Effector memory CD8-positive, alpha-beta T cell (primary cell): ENCODE measurements around the gene L3MBTL3.
"Not testable (repeated sequence)": the region's sequence is repeated elsewhere in the genome, so short reads cannot be mapped to it uniquely, and the experiment has no call there.

ENCODE experiments used
- ATAC-seq: fragments of 150-1000 bp; cut with Tn5 transposase; replicated peaks from 2 replicates; pipeline ENCODE4 v1.10.0; 2021; ENCODE audit warnings: mild to moderate bottlenecking, moderate library complexity
- DNase-seq, 3 experiments: peaks; one replicate each; pipeline ENCODE4 v3.0.0; 2021
- H3K27ac Mint-ChIP-seq, 2 donors: one replicate each; pipeline ENCODE4 v1.8.0; 2022; ENCODE audit warnings: mild to moderate bottlenecking in 2 of 2, mixed read lengths in 2 of 2, moderate library complexity in 2 of 2
- H3K27me3 Mint-ChIP-seq, 2 donors: one replicate each; pipeline ENCODE4 v1.8.0; 2022; ENCODE audit warnings: mixed read lengths in 2 of 2
- H3K36me3 Mint-ChIP-seq: one replicate; pipeline ENCODE4 v1.8.0; 2022; ENCODE audit warnings: mild to moderate bottlenecking, moderate library complexity, mixed read lengths; ENCODE audit not compliant: insufficient read depth
- H3K4me1 Mint-ChIP-seq, 2 donors: one replicate each; pipeline ENCODE4 v1.8.0; 2022; ENCODE audit warnings: low read depth in 2 of 2, mixed read lengths in 2 of 2
- H3K4me3 Mint-ChIP-seq, 2 donors: one replicate each; pipeline ENCODE4 v1.8.0; 2022; ENCODE audit warnings: mild to moderate bottlenecking in 2 of 2, mixed read lengths in 2 of 2, moderate library complexity in 2 of 2
- H3K9me3 Mint-ChIP-seq, 2 donors: one replicate each; pipeline ENCODE4 v1.8.0; 2022; ENCODE audit warnings: mixed read lengths in 2 of 2

The L3MBTL3 gene

DNA sequence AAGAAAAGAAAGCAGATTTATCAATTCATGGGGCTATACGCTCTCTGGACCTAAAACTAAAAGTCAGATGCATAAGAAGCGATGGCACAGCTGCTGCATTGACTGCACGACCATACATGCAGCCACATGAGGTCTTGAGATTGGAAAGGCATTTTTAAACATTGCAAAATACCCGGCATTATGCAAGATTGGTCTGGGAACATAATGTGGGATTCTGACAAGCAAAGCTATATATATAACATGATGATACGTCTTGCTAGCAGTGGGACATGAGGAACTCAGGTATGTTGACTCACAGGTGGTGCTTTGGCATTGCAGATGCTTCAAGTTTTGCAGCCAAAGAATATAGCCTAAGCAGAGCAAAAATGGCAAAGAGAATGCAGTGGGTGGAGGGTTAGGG is 149.3 kb downstream of the L3MBTL3 start:
- DNase-seq = no peak

DNA sequence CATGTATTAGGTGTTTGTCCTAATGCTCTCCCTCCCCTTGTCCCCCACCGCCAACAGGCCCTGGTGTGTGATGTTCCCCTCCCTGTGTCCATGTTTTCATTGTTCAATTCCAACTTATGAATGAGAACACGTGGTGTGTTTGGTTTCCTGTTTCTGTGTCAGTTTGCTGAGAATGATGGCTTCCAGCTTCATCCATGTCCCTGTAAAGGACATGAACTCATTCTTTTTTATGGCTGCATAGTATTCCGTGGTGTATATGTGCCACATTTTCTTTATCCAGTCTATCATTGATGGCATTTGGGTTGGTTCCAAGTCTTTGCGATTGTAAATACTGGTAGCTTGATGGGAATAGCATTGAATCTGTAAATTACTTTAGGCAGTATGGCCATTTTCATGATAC is 151.8 kb downstream of the L3MBTL3 start:
- H3K27ac Mint-ChIP-seq = peak overlapping the region; percentile 65 to 70

More for the DNA sequence above, 149.3 kb downstream of the L3MBTL3 start:
- Mint-ChIP-seq H3K4me3 (no peak overlapping the region), H3K27me3 (no peaks in the 10 kb centered on the region), H3K4me1 (peaks cover 30 to 75% of the 10 kb centered on the region in 2 donors), H3K36me3 (peaks cover 39% of the 10 kb centered on the region), H3K9me3 (peaks cover 6 to 12% of the 10 kb centered on the region in 2 donors), H3K27ac (peak overlapping the region; percentile 92 to 95)
- ATAC-seq = no peak

GRCh38 chr6:130173377-130174004 is 155.1 kb downstream of the L3MBTL3 start:
- DNase-seq, H3K4me3 Mint-ChIP-seq, H3K27me3 Mint-ChIP-seq, ATAC-seq: not testable (repeated sequence)
- H3K27ac Mint-ChIP-seq = peak overlapping the region; percentile 38 to 85
- peaks cover 9 to 17% of the 10 kb centered on the region in 2 donors for H3K9me3 Mint-ChIP-seq
- peaks cover 50% of the 10 kb centered on the region for H3K36me3 Mint-ChIP-seq
- peaks cover 10 to 59% of the 10 kb centered on the region in 2 donors for H3K4me1 Mint-ChIP-seq

More for the DNA sequence above, 151.8 kb downstream of the L3MBTL3 start:
- DNase-seq, ATAC-seq, H3K27me3 Mint-ChIP-seq, H3K4me3 Mint-ChIP-seq: not testable (repeated sequence)
- Mint-ChIP-seq H3K36me3 (peaks cover 41% of the 10 kb centered on the region), H3K9me3 (peaks cover 9 to 17% of the 10 kb centered on the region in 2 donors), H3K4me1 (peaks cover 21 to 70% of the 10 kb centered on the region in 2 donors)

DNA sequence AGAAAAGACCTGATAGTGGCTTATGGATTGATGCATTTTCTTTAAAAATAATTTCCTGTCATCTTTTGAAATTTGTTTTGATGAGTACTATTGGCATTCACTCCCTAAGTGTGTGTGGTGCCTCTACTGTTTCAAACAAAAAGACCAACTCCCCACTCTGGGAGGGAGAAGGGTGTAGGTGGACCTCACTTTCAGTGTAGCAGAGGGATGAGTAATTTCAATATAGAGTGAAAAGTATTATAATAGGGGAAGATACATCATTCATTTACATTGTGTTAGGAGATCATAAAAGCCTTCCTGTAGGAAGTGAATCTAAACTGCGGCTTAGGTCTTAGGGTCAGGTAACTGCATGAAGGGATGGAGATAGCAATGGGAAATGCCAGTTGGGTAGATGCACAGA is 158.0 kb downstream of the L3MBTL3 start:
- DNase-seq = no peak
- Mint-ChIP-seq H3K27me3 (no peaks in the 10 kb centered on the region), H3K4me3 (no peak overlapping the region), H3K9me3 (peaks cover 7 to 8% of the 10 kb centered on the region in 2 donors), H3K4me1 (peaks cover 8 to 37% of the 10 kb centered on the region in 2 donors), H3K27ac (peak overlapping the region in 1 of 2 donors; percentile 11), H3K36me3 (peaks cover 72% of the 10 kb centered on the region)
- ATAC-seq = no peak

DNA sequence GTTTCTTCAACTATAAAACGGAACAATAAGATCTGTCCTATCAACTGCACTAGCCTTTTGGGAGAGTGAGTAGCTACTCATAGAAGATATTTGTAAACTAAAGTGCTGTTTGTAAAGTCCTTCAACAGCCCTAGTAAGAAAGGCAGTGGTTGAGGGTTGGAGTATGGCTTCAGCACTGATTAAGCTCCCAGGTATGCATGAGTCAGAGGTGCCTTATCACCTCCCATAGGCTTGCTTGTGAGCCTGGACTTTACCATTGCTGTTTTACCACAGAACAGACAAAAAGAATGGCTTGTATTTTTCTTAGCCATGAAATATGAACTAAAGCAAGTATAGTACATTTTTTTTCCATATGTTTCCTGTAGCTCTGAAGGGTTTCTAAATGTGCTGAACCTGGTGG is 160.3 kb downstream of the L3MBTL3 start:
- DNase-seq (no peak), ATAC-seq (no peak)
- H3K9me3 Mint-ChIP-seq = no peaks in the 10 kb centered on the region
- H3K27ac Mint-ChIP-seq = peak overlapping the region in 1 of 2 donors; percentile 44
- H3K36me3 Mint-ChIP-seq = peaks cover 80% of the 10 kb centered on the region
- H3K27me3 Mint-ChIP-seq = no peaks in the 10 kb centered on the region
- no peak overlapping the region for H3K4me3 Mint-ChIP-seq
- H3K4me1 Mint-ChIP-seq = peaks cover 11 to 37% of the 10 kb centered on the region in 2 donors

DNA sequence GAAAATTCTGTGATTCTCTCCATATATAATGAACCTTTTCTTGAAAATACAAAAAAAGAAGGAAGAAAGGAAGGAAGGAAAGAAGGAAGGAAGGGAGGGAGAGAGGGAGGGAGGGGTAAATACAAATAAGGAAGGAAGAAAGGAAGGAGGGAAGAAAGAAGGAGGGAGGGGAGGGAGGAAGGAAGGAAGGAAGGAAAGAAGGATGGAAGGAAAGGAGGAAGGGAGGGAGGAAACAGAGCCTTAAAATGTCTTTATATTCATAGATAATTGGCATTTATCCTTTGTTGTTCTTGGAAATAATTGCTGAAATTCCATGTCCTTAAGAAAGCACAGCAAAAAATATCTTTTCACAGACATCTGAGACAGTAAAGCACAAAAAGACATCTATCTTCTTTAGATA is 164.1 kb downstream of the L3MBTL3 start:
- no peak for ATAC-seq
- H3K27me3 Mint-ChIP-seq = no peaks in the 10 kb centered on the region
- H3K9me3 Mint-ChIP-seq = no peaks in the 10 kb centered on the region
- peaks cover 74% of the 10 kb centered on the region for H3K36me3 Mint-ChIP-seq
- H3K27ac Mint-ChIP-seq = peak overlapping the region; percentile 33 to 80
- peaks cover 12 to 59% of the 10 kb centered on the region in 2 donors for H3K4me1 Mint-ChIP-seq
- H3K4me3 Mint-ChIP-seq = peak overlapping the region; percentile 39 to 44
- no peak for DNase-seq

GRCh38 chr6:130183271-130184222 is 165.2 kb downstream of the L3MBTL3 start:
- DNase-seq = peak; percentile 43 to 50 (median 50)
- peak overlapping the region; percentile 39 to 49 for H3K4me3 Mint-ChIP-seq
- H3K27ac Mint-ChIP-seq = peak overlapping the region; percentile 33 to 80
- peaks cover 64% of the 10 kb centered on the region for H3K36me3 Mint-ChIP-seq
- no peaks in the 10 kb centered on the region for H3K27me3 Mint-ChIP-seq
- peak; percentile 96 for ATAC-seq
- no peaks in the 10 kb centered on the region for H3K9me3 Mint-ChIP-seq
- peaks cover 15 to 56% of the 10 kb centered on the region in 2 donors for H3K4me1 Mint-ChIP-seq

- DNase-seq = no peak
- Mint-ChIP-seq H3K4me1 (peaks cover 25 to 76% of the 10 kb centered on the region in 2 donors), H3K4me3 (peak overlapping the region in 1 of 2 donors; percentile 11), H3K36me3 (peaks cover 60% of the 10 kb centered on the region), H3K9me3 (no peaks in the 10 kb centered on the region), H3K27me3 (no peaks in the 10 kb centered on the region), H3K27ac (peak overlapping the region; percentile 2 to 90)
- no peak for ATAC-seq
Measured at GRCh38 chr6:130185658-130186057, 167.3 kb downstream of the L3MBTL3 start.

DNA sequence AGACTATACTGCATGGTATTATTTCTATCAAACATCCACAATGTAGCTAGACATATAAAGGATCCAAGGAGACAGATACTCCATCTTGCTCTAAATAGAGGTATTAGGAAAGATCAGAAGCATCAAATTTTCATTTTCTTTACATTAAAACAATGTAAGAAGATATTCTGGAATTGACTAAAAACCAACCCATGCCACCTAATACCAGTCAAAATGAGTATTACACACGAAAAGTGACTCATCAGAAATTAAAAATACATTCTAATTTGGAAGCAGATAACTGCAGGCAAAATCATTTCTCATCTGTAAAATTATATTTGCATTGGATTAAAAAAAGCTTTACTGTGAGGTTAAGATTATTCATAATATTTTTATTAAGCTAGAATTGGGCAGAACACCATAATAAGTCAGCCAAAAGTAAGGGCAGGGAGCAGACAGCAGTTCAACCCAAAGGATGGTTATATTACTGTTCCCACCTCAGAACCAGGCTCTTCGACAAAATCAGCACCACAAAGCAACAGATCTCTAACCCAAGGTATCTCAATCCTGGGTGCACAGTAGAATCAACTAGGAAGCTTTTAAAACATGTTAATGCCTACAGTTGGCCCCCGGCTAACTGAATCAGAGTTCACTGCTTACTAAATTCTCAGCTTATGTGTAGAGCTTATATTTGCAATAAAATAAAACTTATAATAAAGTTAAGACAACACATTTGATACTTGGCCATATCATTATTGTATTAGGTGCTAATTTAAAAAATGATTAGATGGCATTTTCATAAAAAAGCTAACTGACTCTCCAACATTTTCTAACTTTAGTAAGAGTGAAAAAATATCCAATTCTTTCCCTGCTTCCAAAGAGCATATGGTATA is 169.2 kb downstream of the L3MBTL3 start:
- peak overlapping the region in 1 of 2 donors; percentile 16 for H3K4me3 Mint-ChIP-seq
- peak overlapping the region; percentile 2 to 90 for H3K27ac Mint-ChIP-seq
- DNase-seq = no peak
- no peaks in the 10 kb centered on the region for H3K27me3 Mint-ChIP-seq
- no peaks in the 10 kb centered on the region for H3K9me3 Mint-ChIP-seq
- peaks cover 29 to 83% of the 10 kb centered on the region in 2 donors for H3K4me1 Mint-ChIP-seq
- H3K36me3 Mint-ChIP-seq = peaks cover 46% of the 10 kb centered on the region
- no peak for ATAC-seq

- Mint-ChIP-seq H3K4me1 (peaks cover 37 to 86% of the 10 kb centered on the region in 2 donors), H3K9me3 (no peaks in the 10 kb centered on the region), H3K36me3 (peaks cover 46% of the 10 kb centered on the region), H3K27me3 (no peaks in the 10 kb centered on the region), H3K4me3 (peak overlapping the region in 1 of 2 donors; percentile 4), H3K27ac (peak overlapping the region; percentile 2 to 90)
- no peak for ATAC-seq
- DNase-seq = no peak
Measured at GRCh38 chr6:130188207-130188899, 170.0 kb downstream of the L3MBTL3 start.

GRCh38 chr6:130189531-130190397 is 171.4 kb downstream of the L3MBTL3 start:
- Mint-ChIP-seq H3K4me3 (peak overlapping the region in 1 of 2 donors; percentile 4), H3K27ac (peak overlapping the region; percentile 2 to 90), H3K27me3 (no peaks in the 10 kb centered on the region), H3K9me3 (no peaks in the 10 kb centered on the region), H3K4me1 (peaks cover 44 to 84% of the 10 kb centered on the region in 2 donors), H3K36me3 (peaks cover 40% of the 10 kb centered on the region)
- ATAC-seq (no peak), DNase-seq (no peak)
